Right lobe of liver (tissue), 6 donors: Measurements from ENCODE around the gene RAD1. TPM values are rescaled to one million over a fixed set of nuclear protein-coding genes. Genes with fewer than 3 reads are reported as not detected.

ENCODE experiments used
- ATAC-seq, 4 donors: fragments of 200-7000 bp; cut with Tn5 transposase; one replicate each; pipeline ENCODE4 v1.9.1; 2020; ENCODE audit warnings: mild to moderate bottlenecking in 4 of 4, moderate library complexity in 4 of 4
- DNase-seq, 3 donors: peaks; one replicate each; pipeline ENCODE4 v3.0.0-alpha.2; 2020
- H3K27ac ChIP-seq, 3 donors: fragments of 200-600 bp; one replicate each; pipeline ENCODE4 v1.8.0; 2022
- H3K27me3 ChIP-seq, 2 donors: fragments of 200-600 bp; one replicate each; pipeline ENCODE4 v1.8.0; 2022
- H3K36me3 ChIP-seq, 4 donors: fragments of 200-600 bp; sonication (generic) in 1 of 4; one replicate each; pipeline versions ENCODE4 v1.5.1 to v1.8.0; 2017 to 2022; ENCODE audit warnings: control low read depth in 1 of 4
- H3K4me1 ChIP-seq, 4 donors: fragments of 200-600 bp; sonication (generic) in 1 of 4; one replicate each; pipeline versions ENCODE4 v1.5.1 to v1.8.0; 2017 to 2022; ENCODE audit warnings: control low read depth in 1 of 4
- H3K4me3 ChIP-seq, 3 donors: fragments of 200-600 bp; one replicate each; pipeline ENCODE4 v1.8.0; 2022
- H3K9me3 ChIP-seq, 4 donors: fragments of 200-600 bp; sonication (generic) in 1 of 4; one replicate each; pipeline versions ENCODE4 v1.5.1 to v1.8.0; 2017 to 2022; ENCODE audit warnings: control low read depth in 1 of 4
- POLR2A ChIP-seq: fragments of 450-650 bp; IDR thresholded peaks from one replicate; pipeline ENCODE4 v1.6.1; 2017; ENCODE audit warnings: antibody characterized with exemption, mild to moderate bottlenecking
- WGBS: methylation state at CpG from one replicate; pipeline ENCODE4 v1.1.6; 2018; ENCODE audit warnings: low coverage, low lambda C conversion rate; ENCODE audit not compliant: insufficient coverage; ENCODE audit errors: missing lambda C conversion rate; 5-methylcytosine and 5-hydroxymethylcytosine counted together
- intact Hi-C, 2 donors: fragments of 100-400 bp; cut with DNase I; formaldehyde crosslinking; loops; one replicate each; pipeline versions ENCODE4 v1.11.2 to v1.14.1; 2022
- total RNA-seq, 6 experiments: library from RNA; depleted of rRNA in 2 of 6; stranded (reverse); fragments of >200 nt in 2 of 6; fragmentation: NEBNext Ultra II Directional in 3 of 6; extraction: Animal tissue kit (Norgen Biotek cat#: 25700) in 3 of 6; gene quantifications; one replicate each; pipeline versions ENCODE4 v1.1.0 to v1.2.4, GENCODE V29; 2016 to 2023
- TF ChIP-seq, protein P1 (sequence below), 4 donors: fragments of 200-600 bp in 3 of 4; fragments of 450-650 bp in 1 of 4; IDR thresholded peaks; one replicate each; pipeline versions ENCODE4 v1.5.1 to v1.8.0; 2016 to 2022; ENCODE audit warnings: antibody characterized with exemption in 4 of 4, mild to moderate bottlenecking in 2 of 4
- donor health status: DM: no; HTN: yes; CAD: no.
- donor health status: DM: no; HTN: no; CAD: no.
- donor health status: DM: no; HTN: no; CAD: no.
- donor health status: DM: no; HTN: yes; CAD: no.
- donor health status: DM: no; HTN: yes; CAD: no.

RAD1 gene
- total RNA-seq, 6 experiments from 2014 or later, result 4.7 to 9.0 (median 6.2) TPM

GRCh38 chr5:34869256-34869655 is 46.0 kb downstream of the RAD1 start:
- Histone ChIP-seq H3K4me3 (no peak overlapping the region), H3K4me1 (peaks cover 0 to 8% (median 0%) of the 10 kb centered on the region in 4 donors), H3K27me3 (no peaks in the 10 kb centered on the region), H3K9me3 (no peaks in the 10 kb centered on the region), H3K36me3 (no peaks in the 10 kb centered on the region), H3K27ac (no peak overlapping the region)
- no peak for ATAC-seq
- 87% methylated on average over 1 of the region's 1 CpG for WGBS
- no peak for TF ChIP-seq POLR2A
- TF ChIP-seq, protein P1, sequence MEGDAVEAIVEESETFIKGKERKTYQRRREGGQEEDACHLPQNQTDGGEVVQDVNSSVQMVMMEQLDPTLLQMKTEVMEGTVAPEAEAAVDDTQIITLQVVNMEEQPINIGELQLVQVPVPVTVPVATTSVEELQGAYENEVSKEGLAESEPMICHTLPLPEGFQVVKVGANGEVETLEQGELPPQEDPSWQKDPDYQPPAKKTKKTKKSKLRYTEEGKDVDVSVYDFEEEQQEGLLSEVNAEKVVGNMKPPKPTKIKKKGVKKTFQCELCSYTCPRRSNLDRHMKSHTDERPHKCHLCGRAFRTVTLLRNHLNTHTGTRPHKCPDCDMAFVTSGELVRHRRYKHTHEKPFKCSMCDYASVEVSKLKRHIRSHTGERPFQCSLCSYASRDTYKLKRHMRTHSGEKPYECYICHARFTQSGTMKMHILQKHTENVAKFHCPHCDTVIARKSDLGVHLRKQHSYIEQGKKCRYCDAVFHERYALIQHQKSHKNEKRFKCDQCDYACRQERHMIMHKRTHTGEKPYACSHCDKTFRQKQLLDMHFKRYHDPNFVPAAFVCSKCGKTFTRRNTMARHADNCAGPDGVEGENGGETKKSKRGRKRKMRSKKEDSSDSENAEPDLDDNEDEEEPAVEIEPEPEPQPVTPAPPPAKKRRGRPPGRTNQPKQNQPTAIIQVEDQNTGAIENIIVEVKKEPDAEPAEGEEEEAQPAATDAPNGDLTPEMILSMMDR (IDR thresholded peaks at IDR 0.05), result no peak
- intact Hi-C loops, result no loop called here
- no peak for DNase-seq

DNA sequence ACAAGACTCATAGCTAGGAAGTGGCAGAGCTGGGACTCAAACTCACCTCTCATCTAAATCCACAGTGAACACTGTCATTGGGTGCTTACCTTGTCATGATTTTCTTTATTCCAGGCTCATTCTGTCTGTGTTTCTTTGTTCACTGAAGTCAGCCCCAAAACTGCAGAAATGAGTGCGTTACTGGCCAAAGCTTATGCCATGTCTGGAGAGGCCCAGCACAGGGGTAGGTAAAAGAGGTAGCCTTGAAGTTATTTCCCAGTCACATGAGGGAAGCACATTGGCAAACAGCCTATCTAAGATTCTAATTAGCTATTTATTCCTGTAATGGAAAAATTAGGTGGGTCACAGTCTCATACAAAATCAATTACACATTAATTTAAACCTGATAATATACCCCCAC is 46.5 kb downstream of the RAD1 start:
- Histone ChIP-seq H3K4me1 (peaks cover 0 to 8% (median 0%) of the 10 kb centered on the region in 4 donors), H3K27ac (no peak overlapping the region), H3K4me3 (no peak overlapping the region), H3K27me3 (no peaks in the 10 kb centered on the region), H3K9me3 (no peaks in the 10 kb centered on the region), H3K36me3 (no peaks in the 10 kb centered on the region)
- ATAC-seq (no peak), DNase-seq (no peak)
- WGBS, result 86% methylated on average over 1 of the region's 1 CpG
- intact Hi-C loops, result no loop called here
- TF ChIP-seq POLR2A, result no peak
- TF ChIP-seq, protein P1 (IDR thresholded peaks at IDR 0.05), result no peak

GRCh38 chr5:34867660-34868059 is 47.6 kb downstream of the RAD1 start:
- DNase-seq (no peak), ATAC-seq (no peak)
- Histone ChIP-seq H3K4me1 (peaks cover 0 to 8% (median 0%) of the 10 kb centered on the region in 4 donors), H3K36me3 (no peaks in the 10 kb centered on the region), H3K27ac (no peak overlapping the region), H3K9me3 (no peaks in the 10 kb centered on the region), H3K4me3 (no peak overlapping the region), H3K27me3 (no peaks in the 10 kb centered on the region)
- intact Hi-C loops, result no loop called here
- TF ChIP-seq, protein P1 (IDR thresholded peaks at IDR 0.05), result no peak
- no peak for TF ChIP-seq POLR2A
- WGBS, result 86% methylated on average over 3 of the region's 3 CpGs

- Histone ChIP-seq H3K4me1 (peaks cover 0 to 8% (median 0%) of the 10 kb centered on the region in 4 donors), H3K36me3 (no peaks in the 10 kb centered on the region), H3K27me3 (no peaks in the 10 kb centered on the region), H3K9me3 (no peaks in the 10 kb centered on the region), H3K4me3 (no peak overlapping the region), H3K27ac (no peak overlapping the region)
- intact Hi-C loops, result no loop called here
- TF ChIP-seq, protein P1 (IDR thresholded peaks at IDR 0.05), result no peak
- TF ChIP-seq POLR2A, result no peak
- DNase-seq (peak in 1 of 3 donors; percentile 45), ATAC-seq (peak in 3 of 4 donors; percentile 30 to 58 (median 47))
- 77% methylated on average over 3 of the region's 3 CpGs for WGBS
Measured at GRCh38 chr5:34866989-34867471, 48.3 kb downstream of the RAD1 start.

DNA sequence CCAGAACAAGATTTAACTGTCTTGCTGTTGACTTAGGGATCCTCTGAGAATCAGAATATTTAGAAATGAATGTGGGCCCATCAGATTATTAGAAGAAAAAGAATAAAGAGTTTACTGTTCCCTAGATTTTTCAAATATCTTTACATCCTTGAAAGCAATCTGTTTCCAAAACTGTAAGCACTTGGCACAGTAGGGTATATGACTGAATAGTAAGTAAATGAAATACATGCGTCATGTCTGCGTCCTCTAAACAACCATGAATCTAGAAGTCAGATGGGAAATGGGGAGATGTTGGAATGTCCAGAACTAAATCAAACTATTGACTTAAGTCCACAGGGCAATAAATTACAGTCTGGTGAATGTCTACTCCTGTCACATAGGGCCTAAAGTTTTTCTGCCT is 50.2 kb downstream of the RAD1 start:
- H3K27me3 ChIP-seq, result no peaks in the 10 kb centered on the region
- DNase-seq (no peak), ATAC-seq (no peak)
- no peak overlapping the region for H3K4me3 ChIP-seq
- no peaks in the 10 kb centered on the region for H3K9me3 ChIP-seq
- intact Hi-C loops, result no loop called here
- TF ChIP-seq, protein P1 (IDR thresholded peaks at IDR 0.05), result no peak
- no peak for TF ChIP-seq POLR2A
- no peak overlapping the region for H3K27ac ChIP-seq
- 79% methylated on average over 2 of the region's 2 CpGs for WGBS
- H3K4me1 ChIP-seq, result peaks cover 0 to 8% (median 0%) of the 10 kb centered on the region in 4 donors
- no peaks in the 10 kb centered on the region for H3K36me3 ChIP-seq
